GM21515 (cell line): ENCODE results near the gene TLE5.
A peak's percentile ranks its signal among the peaks of the same experiment; 100 is the strongest.
"Not testable (repeated sequence)": the region's sequence is repeated elsewhere in the genome, so short reads cannot be mapped to it uniquely, and the experiment has no call there.

ENCODE experiments used
- ATAC-seq: cut with Tn5 transposase; IDR thresholded peaks from one replicate; pipeline ENCODE4 v1.9.1; 2021; ENCODE audit not compliant: unreplicated experiment

The TLE5 gene

GRCh38 chr19:3096267-3096901, 34.1 kb upstream of the TLE5 start:
- no peak for ATAC-seq

DNA sequence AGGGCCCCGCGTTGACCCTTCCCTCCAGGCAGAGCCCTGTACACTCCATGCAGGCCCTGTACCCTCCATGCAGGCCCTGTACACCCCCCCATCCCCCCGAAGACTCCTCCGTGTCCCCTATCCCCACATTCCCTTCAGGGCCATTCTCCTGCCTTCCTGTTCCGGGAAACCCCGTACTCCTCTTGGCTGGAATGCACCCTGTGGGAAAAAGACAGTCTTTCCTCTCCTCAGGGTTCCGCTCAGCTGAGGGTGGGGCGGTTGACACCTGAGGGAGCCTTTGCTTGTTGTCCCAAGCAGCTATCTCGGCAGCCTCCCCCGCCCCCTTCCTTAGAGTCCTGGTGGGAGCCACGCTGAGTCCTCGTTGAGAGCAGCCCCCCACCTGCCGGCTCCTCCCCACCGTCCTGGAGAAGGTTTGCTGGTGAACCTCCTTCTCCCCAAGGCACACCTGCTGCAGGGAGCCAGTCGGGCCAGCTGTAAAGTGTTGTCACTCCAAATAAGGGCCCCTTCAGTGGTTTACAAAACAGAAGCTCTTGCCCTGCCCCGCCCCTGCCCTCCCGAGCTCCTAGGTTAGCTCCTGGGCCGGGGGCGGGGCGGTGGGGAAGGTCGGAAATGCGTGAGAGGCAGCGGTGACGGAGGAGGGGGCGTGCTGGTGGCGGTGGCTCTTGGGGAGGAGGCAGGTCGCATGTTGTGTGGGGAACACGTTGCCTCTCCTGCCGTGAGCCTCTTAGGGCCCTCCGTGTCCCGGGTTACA, 33.3 kb upstream of the TLE5 start:
- no peak for ATAC-seq

DNA sequence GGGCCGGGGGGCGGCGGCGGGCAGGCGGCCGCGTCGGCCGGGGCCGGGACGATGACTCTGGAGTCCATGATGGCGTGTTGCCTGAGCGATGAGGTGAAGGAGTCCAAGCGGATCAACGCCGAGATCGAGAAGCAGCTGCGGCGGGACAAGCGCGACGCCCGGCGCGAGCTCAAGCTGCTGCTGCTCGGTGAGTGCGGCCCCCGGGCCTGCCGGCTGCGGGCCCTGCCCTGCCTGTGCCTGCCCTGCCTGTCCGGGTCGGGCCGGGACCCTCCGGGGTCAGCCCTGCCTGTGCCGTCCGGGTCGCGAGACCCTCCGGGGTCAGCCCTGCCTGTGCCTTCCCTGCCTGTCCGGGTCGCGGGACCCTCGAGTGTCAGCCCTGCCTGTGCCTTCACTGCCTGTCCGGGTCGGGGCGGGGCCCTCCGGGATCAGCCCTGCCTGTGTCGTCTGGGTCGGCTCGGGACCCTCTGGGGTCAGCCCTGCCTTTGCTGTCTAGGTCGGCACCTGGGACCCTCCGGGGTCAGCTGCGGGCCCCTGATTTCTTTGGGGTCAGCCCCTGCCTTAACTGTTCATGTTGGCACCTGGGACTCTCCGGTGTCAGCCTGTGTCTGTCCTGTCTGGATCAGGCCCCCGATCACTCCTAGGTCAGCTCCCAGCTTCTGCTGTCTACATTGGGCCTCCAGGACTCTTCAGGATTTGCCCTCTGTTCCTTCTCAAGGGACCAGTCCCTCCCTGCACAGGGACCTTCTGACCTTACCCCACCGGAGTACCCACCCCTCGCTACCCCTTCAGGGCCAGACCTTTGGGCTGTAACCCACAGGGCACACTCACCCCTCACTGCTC, 32.5 kb upstream of the TLE5 start:
- no peak for ATAC-seq

DNA sequence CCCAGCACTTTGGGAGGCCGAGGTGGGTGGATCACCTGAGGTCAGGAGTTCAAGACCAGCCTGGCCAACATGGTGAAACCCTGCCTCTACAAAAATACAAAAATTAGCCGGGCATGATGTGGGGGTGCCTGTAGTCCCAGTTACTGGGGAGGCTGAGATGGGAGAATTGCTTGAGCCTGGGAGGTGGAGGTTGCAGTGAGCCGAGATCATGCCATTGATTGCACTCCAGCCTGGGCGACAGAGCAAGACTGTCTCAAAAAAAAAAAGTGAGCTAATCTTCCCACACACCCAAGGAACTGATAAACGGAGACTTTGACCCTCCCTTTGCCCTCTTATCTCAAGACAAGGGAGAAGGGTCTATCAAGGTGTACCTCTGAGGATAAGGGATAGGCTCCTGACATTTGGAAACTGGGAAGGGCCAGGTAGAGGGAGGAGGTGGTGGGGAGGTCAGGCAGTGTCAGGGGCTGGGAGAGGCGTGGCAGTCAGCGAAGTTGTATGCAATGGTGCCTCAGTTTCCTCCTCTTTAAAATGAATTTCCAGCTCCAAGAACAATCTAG, 27.1 kb upstream of the TLE5 start:
- ATAC-seq: not testable (repeated sequence)

GRCh38 chr19:3087769-3088168, 25.5 kb upstream of the TLE5 start:
- ATAC-seq: no peak

- ATAC-seq: no peak
These were observed 22.6 kb upstream of the TLE5 start for GRCh38 chr19:3084943-3085342.

DNA sequence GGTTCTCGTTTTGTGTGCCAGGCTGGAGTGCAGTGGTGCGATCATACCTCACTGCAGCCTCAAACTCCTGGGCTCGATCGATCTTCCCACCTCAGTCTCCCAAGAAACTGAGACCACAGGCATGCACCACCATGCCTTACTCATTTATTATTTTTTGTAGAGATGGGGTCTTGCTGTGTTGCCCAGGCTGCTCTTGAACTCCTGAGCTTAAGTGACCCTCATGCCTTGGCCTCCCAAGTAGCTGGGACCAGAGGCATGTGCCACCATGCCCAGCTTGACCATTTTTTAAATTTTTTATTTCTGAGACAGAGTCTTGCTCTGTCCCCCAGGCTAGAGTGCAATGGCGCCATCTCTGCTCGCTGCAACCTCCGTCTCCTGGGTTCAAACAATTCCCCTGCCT, 21.7 kb upstream of the TLE5 start:
- ATAC-seq: no peak

DNA sequence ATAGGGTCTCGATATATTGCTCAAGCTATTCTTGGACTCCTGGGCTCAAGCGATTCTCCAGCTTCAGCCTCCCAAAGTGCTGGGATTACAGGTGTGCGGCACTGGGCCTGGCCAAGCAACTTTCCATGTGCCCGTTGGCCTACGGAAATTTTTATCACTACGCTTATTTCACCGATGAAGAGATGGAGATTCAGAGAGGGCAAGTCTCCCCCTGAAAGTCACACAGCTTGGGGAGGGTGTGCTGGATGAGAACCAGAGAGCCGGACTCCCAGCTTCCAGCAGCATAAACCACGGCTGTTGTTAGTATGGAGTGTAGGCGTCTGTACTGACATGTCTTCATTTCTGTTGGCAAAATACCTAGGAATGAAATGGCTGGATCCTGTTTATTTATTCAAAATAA, 20.0 kb upstream of the TLE5 start:
- no peak for ATAC-seq

- ATAC-seq: no peak
These were observed 18.0 kb upstream of the TLE5 start for GRCh38 chr19:3080286-3080685.

GRCh38 chr19:3079578-3079977, 17.3 kb upstream of the TLE5 start:
- ATAC-seq: no peak

DNA sequence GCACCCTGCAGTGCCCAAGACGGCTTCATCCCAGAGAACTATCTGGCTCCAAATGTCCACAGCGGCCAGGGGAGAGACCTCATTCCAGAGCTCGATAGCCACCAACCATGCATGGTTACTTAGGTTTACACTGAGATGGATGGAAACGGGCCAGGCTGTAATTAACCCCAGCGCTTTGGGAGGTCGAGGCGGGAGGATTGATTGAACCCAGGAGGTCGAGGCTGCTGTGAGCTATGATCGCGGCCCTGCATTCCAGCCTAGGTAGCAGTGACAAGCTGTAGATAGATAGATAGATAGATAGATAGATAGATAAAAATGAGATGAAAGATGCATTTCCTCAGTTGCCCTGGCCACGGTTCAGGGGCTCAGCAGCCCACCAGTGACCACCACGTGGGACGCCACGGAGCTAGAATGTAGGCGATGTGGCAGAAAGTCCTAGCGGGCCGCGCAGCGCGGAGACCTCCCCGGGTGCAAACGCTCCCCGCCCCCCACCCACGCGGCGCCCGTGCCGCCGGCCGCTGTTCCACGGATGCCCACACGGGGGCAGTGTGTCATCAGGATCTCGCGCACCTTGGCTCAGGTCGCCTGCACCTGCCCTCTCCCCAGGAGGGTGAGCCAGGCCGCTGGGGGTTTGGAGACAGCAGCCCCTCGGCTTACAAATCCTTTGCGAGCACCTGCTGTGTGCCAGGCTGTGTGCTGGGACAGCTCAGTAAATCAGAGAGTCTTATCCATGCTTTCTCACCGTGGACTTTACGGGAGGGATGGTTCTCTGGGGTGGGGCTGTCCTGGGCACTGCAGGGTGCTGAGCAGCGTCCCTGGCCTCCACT, 13.5 kb upstream of the TLE5 start:
- no peak for ATAC-seq

- no peak for ATAC-seq
These were observed 11.8 kb upstream of the TLE5 start for GRCh38 chr19:3073931-3074595.

DNA sequence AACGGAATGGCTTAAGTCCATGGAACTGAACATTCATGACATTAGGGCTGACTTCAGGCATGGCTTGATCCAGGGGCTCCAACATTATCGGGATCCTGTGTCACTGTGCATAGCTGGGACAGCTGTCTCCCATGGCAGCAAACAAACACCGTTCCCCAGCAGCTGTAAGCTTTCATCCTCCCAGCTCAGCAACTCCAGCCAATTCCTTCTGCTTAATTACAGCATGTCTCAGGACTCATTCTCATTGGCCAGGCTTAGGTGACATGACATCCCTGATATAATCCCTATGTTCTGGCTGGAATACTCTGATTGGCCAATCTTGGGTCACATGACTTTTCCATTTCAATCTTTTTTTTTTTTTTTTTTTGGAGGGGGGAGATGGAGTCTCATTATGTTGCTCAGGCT, 10.9 kb upstream of the TLE5 start:
- no peak for ATAC-seq

GRCh38 chr19:3071768-3072167, 9.5 kb upstream of the TLE5 start:
- no peak for ATAC-seq

GRCh38 chr19:3068071-3068470, 5.8 kb upstream of the TLE5 start:
- no peak for ATAC-seq

- no peak for ATAC-seq
These were observed 5.3 kb upstream of the TLE5 start for GRCh38 chr19:3067563-3067962.

DNA sequence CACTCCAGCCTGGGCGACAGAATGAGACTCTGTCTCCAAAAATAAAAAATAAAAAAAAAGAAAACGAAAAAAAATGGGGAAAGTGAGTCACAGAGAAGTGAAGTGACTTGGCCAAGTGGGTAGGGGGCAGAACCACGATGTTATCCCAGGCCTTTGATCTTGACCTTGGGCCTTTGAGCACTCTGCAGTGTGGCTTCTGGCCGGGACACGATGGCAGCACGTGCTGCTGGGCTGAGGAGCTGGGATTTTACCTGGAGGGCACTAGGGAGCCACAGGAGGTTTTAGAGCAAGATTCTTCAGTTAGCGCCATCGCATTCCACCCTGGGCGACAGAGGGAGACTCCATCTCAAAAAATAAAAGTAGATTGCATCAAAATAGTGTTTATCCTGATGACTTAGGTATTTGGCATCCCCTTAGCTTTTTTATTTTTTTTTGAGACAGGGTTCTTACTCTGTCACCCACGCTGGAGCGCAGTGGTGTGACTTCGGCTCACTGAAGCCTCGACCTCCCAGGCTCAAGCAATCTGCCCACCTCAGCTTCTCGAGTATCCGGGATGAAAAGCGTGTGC, 4.3 kb upstream of the TLE5 start:
- no peak for ATAC-seq

DNA sequence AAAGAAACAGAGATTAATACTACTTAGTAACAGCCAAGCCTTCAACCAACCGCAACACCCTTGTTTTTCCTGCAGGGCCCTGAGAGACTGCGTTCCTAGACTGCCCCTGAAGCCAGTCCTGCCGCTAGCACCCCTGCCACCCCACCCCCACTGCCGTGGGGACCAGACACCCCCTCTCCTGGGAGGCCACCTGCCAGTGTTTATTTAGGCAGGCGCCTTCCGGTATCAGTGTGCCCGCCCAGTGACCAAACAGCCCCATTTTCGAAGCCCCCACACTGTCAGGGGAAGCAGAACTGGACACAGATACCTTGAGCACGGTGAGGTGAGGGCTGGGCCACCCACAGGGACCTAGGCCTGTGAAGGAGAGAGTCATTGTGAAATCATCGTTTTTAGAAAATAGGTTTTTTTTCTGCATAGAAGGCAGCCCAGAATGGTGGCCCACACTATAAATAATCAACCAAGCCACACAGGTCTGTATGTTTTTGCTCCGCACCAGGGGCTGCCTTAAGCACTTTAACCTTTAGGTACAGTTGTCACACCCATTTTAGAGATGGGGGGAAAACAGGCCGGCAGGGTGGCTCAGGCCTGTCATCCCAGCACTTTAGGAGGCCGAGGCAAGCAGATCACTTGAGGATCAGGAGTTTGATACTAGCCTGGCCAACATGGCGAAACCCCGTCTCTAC, 3.5 kb upstream of the TLE5 start:
- peak; percentile 51 for ATAC-seq

- no peak for ATAC-seq
These were observed 1.7 kb upstream of the TLE5 start for GRCh38 chr19:3064011-3064330.
